ENCODE results near the gene ITGA11. TPM values are rescaled to one million over a fixed set of nuclear protein-coding genes. Genes with fewer than 3 reads are reported as not detected.

The ITGA11 gene
- total and polyA plus RNA-seq, 2 experiments from 2014 or later = 0.03 to 0.40 TPM

DNA sequence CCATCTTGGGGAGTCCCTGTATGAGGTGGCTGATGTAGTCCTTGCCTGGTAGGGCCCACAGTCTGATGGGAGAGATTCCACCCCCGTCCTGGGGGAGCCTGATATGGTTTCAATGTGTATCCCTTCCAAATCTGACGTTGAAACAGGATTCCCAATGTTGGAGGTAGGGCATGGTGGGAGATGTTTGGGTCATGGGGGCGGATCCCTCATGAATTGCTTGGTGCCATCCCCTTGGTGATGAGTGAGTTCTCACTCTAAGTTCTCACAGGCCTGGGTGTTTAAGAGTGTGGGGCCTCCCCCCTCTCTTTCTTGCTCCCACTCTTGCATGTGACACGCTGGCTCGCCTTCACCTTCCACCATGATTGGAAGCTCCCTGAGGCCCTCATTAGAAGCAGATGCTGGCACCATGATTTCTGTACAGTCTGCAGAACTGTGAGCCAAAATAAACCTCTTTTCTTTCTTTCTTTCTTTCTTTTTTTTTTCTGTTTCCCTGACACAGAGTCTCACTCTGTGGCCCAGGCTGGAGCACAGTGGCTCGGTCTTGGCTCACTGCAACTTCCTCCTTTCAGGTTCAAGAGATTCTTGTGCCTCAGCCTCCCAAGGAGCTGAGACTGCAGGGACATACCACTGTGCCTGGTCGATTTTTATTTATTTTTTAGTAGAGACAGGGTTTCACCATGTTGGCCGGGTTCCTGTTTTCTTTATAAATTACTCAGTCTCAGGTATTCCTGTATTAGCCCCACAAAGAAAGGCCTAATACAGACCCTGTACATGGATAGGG lies 28.6 kb downstream of the ITGA11 start:
- Histone ChIP-seq H2AFZ (no peak overlapping the region), H3K27ac (ENCODE audit: low read depth) (no peak overlapping the region), H3K4me1 (ENCODE audit: insufficient read depth) (no peaks in the 10 kb centered on the region), H3K27me3 (ENCODE audit: insufficient read depth) (no peaks in the 10 kb centered on the region), H3F3A (replicated peaks; ENCODE audit: low read depth) (0 out of 2 replicates have a peak, but pooled peaks cover 2% of the 10 kb centered on the region), H3K79me2 (replicated peaks; ENCODE audit: insufficient read depth) (no peaks in the 10 kb centered on the region), H4K20me1 (replicated peaks; ENCODE audit: insufficient read depth) (no peaks in the 10 kb centered on the region), H3K36me3 (ENCODE audit: insufficient read depth) (no peaks in the 10 kb centered on the region), H3K9me2 (ENCODE audit: insufficient read depth) (no peaks in the 10 kb centered on the region), H3K4me2 (no peak overlapping the region), H3K4me3 (no peak overlapping the region)
- no peak for TF ChIP-seq CREB1 (CRISPR knock-in tag; IDR thresholded peaks at IDR 0.05; ENCODE audit: low read depth)
- TF ChIP-seq POLR2AphosphoS5 (IDR thresholded peaks at IDR 0.05; ENCODE audit: low read depth) = no peak
- TF ChIP-seq CTCF (conservative IDR thresholded peaks at IDR 0.05; ENCODE audit: low read depth in 2 of 2) = no peak
- no peak for TF ChIP-seq EZH2phosphoT487 (IDR thresholded peaks at IDR 0.05; ENCODE audit: unreplicated experiment)
- TF ChIP-seq REST (IDR thresholded peaks at IDR 0.05; ENCODE audit: unreplicated experiment) = no peak
- no peak for TF ChIP-seq STAT1 (IDR thresholded peaks at IDR 0.05; ENCODE audit: unreplicated experiment)
- TF ChIP-seq NANOG (IDR thresholded peaks at IDR 0.05; ENCODE audit: borderline replicate concordance) = no peak
- no peak for TF ChIP-seq JUNB (IDR thresholded peaks at IDR 0.05; ENCODE audit: unreplicated experiment)
- TF ChIP-seq, protein P1, sequence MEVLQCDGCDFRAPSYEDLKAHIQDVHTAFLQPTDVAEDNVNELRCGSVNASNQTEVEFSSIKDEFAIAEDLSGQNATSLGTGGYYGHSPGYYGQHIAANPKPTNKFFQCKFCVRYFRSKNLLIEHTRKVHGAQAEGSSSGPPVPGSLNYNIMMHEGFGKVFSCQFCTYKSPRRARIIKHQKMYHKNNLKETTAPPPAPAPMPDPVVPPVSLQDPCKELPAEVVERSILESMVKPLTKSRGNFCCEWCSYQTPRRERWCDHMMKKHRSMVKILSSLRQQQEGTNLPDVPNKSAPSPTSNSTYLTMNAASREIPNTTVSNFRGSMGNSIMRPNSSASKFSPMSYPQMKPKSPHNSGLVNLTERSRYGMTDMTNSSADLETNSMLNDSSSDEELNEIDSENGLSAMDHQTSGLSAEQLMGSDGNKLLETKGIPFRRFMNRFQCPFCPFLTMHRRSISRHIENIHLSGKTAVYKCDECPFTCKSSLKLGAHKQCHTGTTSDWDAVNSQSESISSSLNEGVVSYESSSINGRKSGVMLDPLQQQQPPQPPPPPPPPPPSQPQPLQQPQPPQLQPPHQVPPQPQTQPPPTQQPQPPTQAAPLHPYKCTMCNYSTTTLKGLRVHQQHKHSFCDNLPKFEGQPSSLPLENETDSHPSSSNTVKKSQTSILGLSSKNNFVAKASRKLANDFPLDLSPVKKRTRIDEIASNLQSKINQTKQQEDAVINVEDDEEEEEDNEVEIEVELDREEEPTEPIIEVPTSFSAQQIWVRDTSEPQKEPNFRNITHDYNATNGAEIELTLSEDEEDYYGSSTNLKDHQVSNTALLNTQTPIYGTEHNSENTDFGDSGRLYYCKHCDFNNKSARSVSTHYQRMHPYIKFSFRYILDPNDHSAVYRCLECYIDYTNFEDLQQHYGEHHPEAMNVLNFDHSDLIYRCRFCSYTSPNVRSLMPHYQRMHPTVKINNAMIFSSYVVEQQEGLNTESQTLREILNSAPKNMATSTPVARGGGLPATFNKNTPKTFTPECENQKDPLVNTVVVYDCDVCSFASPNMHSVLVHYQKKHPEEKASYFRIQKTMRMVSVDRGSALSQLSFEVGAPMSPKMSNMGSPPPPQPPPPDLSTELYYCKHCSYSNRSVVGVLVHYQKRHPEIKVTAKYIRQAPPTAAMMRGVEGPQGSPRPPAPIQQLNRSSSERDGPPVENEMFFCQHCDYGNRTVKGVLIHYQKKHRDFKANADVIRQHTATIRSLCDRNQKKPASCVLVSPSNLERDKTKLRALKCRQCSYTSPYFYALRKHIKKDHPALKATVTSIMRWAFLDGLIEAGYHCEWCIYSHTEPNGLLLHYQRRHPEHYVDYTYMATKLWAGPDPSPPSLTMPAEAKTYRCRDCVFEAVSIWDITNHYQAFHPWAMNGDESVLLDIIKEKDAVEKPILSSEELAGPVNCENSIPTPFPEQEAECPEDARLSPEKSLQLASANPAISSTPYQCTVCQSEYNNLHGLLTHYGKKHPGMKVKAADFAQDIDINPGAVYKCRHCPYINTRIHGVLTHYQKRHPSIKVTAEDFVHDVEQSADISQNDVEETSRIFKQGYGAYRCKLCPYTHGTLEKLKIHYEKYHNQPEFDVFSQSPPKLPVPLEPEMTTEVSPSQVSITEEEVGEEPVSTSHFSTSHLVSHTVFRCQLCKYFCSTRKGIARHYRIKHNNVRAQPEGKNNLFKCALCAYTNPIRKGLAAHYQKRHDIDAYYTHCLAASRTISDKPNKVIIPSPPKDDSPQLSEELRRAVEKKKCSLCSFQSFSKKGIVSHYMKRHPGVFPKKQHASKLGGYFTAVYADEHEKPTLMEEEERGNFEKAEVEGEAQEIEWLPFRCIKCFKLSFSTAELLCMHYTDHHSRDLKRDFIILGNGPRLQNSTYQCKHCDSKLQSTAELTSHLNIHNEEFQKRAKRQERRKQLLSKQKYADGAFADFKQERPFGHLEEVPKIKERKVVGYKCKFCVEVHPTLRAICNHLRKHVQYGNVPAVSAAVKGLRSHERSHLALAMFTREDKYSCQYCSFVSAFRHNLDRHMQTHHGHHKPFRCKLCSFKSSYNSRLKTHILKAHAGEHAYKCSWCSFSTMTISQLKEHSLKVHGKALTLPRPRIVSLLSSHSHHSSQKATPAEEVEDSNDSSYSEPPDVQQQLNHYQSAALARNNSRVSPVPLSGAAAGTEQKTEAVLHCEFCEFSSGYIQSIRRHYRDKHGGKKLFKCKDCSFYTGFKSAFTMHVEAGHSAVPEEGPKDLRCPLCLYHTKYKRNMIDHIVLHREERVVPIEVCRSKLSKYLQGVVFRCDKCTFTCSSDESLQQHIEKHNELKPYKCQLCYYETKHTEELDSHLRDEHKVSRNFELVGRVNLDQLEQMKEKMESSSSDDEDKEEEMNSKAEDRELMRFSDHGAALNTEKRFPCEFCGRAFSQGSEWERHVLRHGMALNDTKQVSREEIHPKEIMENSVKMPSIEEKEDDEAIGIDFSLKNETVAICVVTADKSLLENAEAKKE (CRISPR knock-in tag; IDR thresholded peaks at IDR 0.05) = no peak
- TF ChIP-seq ZNF331 (CRISPR knock-in tag; IDR thresholded peaks at IDR 0.05; ENCODE audit: low read depth) = no peak
- no peak for TF ChIP-seq EZH2 (IDR thresholded peaks at IDR 0.05; ENCODE audit: low read depth, unreplicated experiment)
- no peak for TF ChIP-seq ETS1 (IDR thresholded peaks at IDR 0.05)
- no peak for TF ChIP-seq ZNF114 (CRISPR knock-in tag; IDR thresholded peaks at IDR 0.05)
- no peak for ATAC-seq
- Mint-ChIP-seq H3K36me3 (ENCODE audit: low read depth) (no peaks in the 10 kb centered on the region), H3K27ac (no peak overlapping the region), H3K27me3 (ENCODE audit: insufficient read depth, low read depth, poor library complexity) (peaks cover 7% of the 10 kb centered on the region), H3K9me3 (no peaks in the 10 kb centered on the region), H3K4me3 (no peak overlapping the region), H3K4me1 (no peaks in the 10 kb centered on the region)
- no peak for DNase-seq (ENCODE audit: low spot score)

Data from GM23338 (cell line).